Measurements from ENCODE around the gene ZNF319.

ZNF319 gene

GRCh38 chr16:57970970-57971369, 29.5 kb downstream of the ZNF319 start, which contains the start of gene CNGB1:
Gene CNGB1 (minus strand): TSS chr16:57971128. CDS start chr16:57967286, 3,842 bp downstream.
- no peak for FAIRE-seq

GRCh38 chr16:57970319-57970718, 30.2 kb downstream of the ZNF319 start:
- no peak for FAIRE-seq

- no peak for FAIRE-seq
Observed at GRCh38 chr16:57969451-57970123, 30.9 kb downstream of the ZNF319 start.

- FAIRE-seq = no peak
Observed at GRCh38 chr16:57967916-57968315, 32.6 kb downstream of the ZNF319 start.

- no peak for FAIRE-seq
Observed at GRCh38 chr16:57966986-57967385, 33.5 kb downstream of the ZNF319 start.

- FAIRE-seq = no peak
Observed at GRCh38 chr16:57966204-57966771, 34.2 kb downstream of the ZNF319 start.

- FAIRE-seq = no peak
Observed at GRCh38 chr16:57964157-57964700, 36.2 kb downstream of the ZNF319 start.

GRCh38 chr16:57962756-57963155, 37.7 kb downstream of the ZNF319 start:
- FAIRE-seq = no peak

- FAIRE-seq = no peak
Observed at GRCh38 chr16:57962046-57962445, 38.4 kb downstream of the ZNF319 start.

- no peak for FAIRE-seq
Observed at GRCh38 chr16:57961538-57961937, 38.9 kb downstream of the ZNF319 start.

- no peak for FAIRE-seq
Observed at GRCh38 chr16:57960826-57961472, 39.5 kb downstream of the ZNF319 start.

GRCh38 chr16:57960310-57960709, 40.2 kb downstream of the ZNF319 start:
- no peak for FAIRE-seq

GRCh38 chr16:57959804-57960203, 40.7 kb downstream of the ZNF319 start:
- FAIRE-seq = no peak

- no peak for FAIRE-seq
Observed at GRCh38 chr16:57959121-57959520, 41.4 kb downstream of the ZNF319 start.

- no peak for FAIRE-seq
Observed at GRCh38 chr16:57958544-57958943, 41.9 kb downstream of the ZNF319 start.

GRCh38 chr16:57957673-57958392, 42.6 kb downstream of the ZNF319 start:
- FAIRE-seq = no peak

GRCh38 chr16:57956924-57957672, 43.4 kb downstream of the ZNF319 start:
- FAIRE-seq = no peak

GRCh38 chr16:57956270-57956808, 44.1 kb downstream of the ZNF319 start:
- FAIRE-seq = no peak

- no peak for FAIRE-seq
Observed at GRCh38 chr16:57955572-57956188, 44.8 kb downstream of the ZNF319 start.

GRCh38 chr16:57953857-57954256, 46.6 kb downstream of the ZNF319 start:
- FAIRE-seq = no peak

- no peak for FAIRE-seq
Observed at GRCh38 chr16:57952909-57953308, 47.6 kb downstream of the ZNF319 start.

Data from endometrium (tissue), 2 donors.